ENCODE results near the gene ZNF710.

ZNF710 gene

GRCh38 chr15:90058308-90058707 is 57.2 kb downstream of the ZNF710 start:
- Histone ChIP-seq H3F3A (ENCODE audit: control insufficient read depth, insufficient read depth) (peaks cover 11% of the 10 kb centered on the region), H3K27me3 (ENCODE audit: control insufficient read depth, low read length) (no peaks in the 10 kb centered on the region), H3K79me2 (ENCODE audit: control insufficient read depth, low read length) (peaks cover 62% of the 10 kb centered on the region), H3K4me2 (ENCODE audit: low read length) (peak overlapping the region; percentile 56), H3K4me3 (ENCODE audit: low read length) (peak overlapping the region; percentile 36; the same call in 1 of the 2 replicates), H3K27ac (ENCODE audit: low read depth, low read length) (peak overlapping the region; percentile 91), H4K20me1 (ENCODE audit: control insufficient read depth, insufficient read depth, low read depth, low read length) (no peaks in the 10 kb centered on the region), H3K36me3 (ENCODE audit: control insufficient read depth, low read length) (peaks cover 5% of the 10 kb centered on the region), H3K9me2 (replicated peaks; ENCODE audit: control insufficient read depth, low read length) (no peaks in the 10 kb centered on the region), H3K4me1 (ENCODE audit: control insufficient read depth, low read length) (peaks cover 61% of the 10 kb centered on the region), H3K9me3 (ENCODE audit: control insufficient read depth, insufficient read depth, low read length) (no peaks in the 10 kb centered on the region)
- no peak for TF ChIP-seq EZH2phosphoT487 (IDR thresholded peaks at IDR 0.05; ENCODE audit: borderline replicate concordance, low read length)
- TF ChIP-seq, protein P1, sequence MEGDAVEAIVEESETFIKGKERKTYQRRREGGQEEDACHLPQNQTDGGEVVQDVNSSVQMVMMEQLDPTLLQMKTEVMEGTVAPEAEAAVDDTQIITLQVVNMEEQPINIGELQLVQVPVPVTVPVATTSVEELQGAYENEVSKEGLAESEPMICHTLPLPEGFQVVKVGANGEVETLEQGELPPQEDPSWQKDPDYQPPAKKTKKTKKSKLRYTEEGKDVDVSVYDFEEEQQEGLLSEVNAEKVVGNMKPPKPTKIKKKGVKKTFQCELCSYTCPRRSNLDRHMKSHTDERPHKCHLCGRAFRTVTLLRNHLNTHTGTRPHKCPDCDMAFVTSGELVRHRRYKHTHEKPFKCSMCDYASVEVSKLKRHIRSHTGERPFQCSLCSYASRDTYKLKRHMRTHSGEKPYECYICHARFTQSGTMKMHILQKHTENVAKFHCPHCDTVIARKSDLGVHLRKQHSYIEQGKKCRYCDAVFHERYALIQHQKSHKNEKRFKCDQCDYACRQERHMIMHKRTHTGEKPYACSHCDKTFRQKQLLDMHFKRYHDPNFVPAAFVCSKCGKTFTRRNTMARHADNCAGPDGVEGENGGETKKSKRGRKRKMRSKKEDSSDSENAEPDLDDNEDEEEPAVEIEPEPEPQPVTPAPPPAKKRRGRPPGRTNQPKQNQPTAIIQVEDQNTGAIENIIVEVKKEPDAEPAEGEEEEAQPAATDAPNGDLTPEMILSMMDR (IDR thresholded peaks at IDR 0.05; ENCODE audit: low read depth, low read length, poor library complexity, severe bottlenecking), result no peak

GRCh38 chr15:90058775-90059174 is 57.7 kb downstream of the ZNF710 start:
- Histone ChIP-seq H4K20me1 (ENCODE audit: control insufficient read depth, insufficient read depth, low read depth, low read length) (no peaks in the 10 kb centered on the region), H3K79me2 (ENCODE audit: control insufficient read depth, low read length) (peaks cover 63% of the 10 kb centered on the region), H3K4me2 (ENCODE audit: low read length) (peak overlapping the region; percentile 82), H3K4me3 (ENCODE audit: low read length) (peak overlapping the region; percentile 61), H3F3A (ENCODE audit: control insufficient read depth, insufficient read depth) (peaks cover 15% of the 10 kb centered on the region), H3K9me3 (ENCODE audit: control insufficient read depth, insufficient read depth, low read length) (no peaks in the 10 kb centered on the region), H3K36me3 (ENCODE audit: control insufficient read depth, low read length) (peaks cover 5% of the 10 kb centered on the region), H3K9me2 (replicated peaks; ENCODE audit: control insufficient read depth, low read length) (no peaks in the 10 kb centered on the region), H3K4me1 (ENCODE audit: control insufficient read depth, low read length) (peaks cover 65% of the 10 kb centered on the region), H3K27me3 (ENCODE audit: control insufficient read depth, low read length) (no peaks in the 10 kb centered on the region), H3K27ac (ENCODE audit: low read depth, low read length) (peak overlapping the region; percentile 91)
- TF ChIP-seq, protein P1 (IDR thresholded peaks at IDR 0.05; ENCODE audit: low read depth, low read length, poor library complexity, severe bottlenecking), result no peak
- no peak for TF ChIP-seq EZH2phosphoT487 (IDR thresholded peaks at IDR 0.05; ENCODE audit: borderline replicate concordance, low read length)

GRCh38 chr15:90059208-90059985 is 58.3 kb downstream of the ZNF710 start:
- Histone ChIP-seq H3K4me1 (ENCODE audit: control insufficient read depth, low read length) (peaks cover 72% of the 10 kb centered on the region), H3K4me2 (ENCODE audit: low read length) (peak overlapping the region; percentile 82), H3K4me3 (ENCODE audit: low read length) (peak overlapping the region; percentile 61), H3K36me3 (ENCODE audit: control insufficient read depth, low read length) (peaks cover 5% of the 10 kb centered on the region), H3K9me3 (ENCODE audit: control insufficient read depth, insufficient read depth, low read length) (no peaks in the 10 kb centered on the region), H3K27ac (ENCODE audit: low read depth, low read length) (peak overlapping the region; percentile 91), H3F3A (ENCODE audit: control insufficient read depth, insufficient read depth) (peaks cover 15% of the 10 kb centered on the region), H3K27me3 (ENCODE audit: control insufficient read depth, low read length) (no peaks in the 10 kb centered on the region), H3K79me2 (ENCODE audit: control insufficient read depth, low read length) (peaks cover 68% of the 10 kb centered on the region), H3K9me2 (replicated peaks; ENCODE audit: control insufficient read depth, low read length) (no peaks in the 10 kb centered on the region), H4K20me1 (ENCODE audit: control insufficient read depth, insufficient read depth, low read depth, low read length) (no peaks in the 10 kb centered on the region)
- TF ChIP-seq, protein P1 (IDR thresholded peaks at IDR 0.05; ENCODE audit: low read depth, low read length, poor library complexity, severe bottlenecking), result no peak
- no peak for TF ChIP-seq EZH2phosphoT487 (IDR thresholded peaks at IDR 0.05; ENCODE audit: borderline replicate concordance, low read length)
